GM12873 (cell line): ENCODE results near the gene PTHLH.

Experiments
- TF ChIP-seq, protein P1 (sequence below): IDR thresholded peaks from 2 replicates; pipeline ENCODE4 v1.5.1; 2012; ENCODE audit warnings: low read depth, mild to moderate bottlenecking, moderate library complexity, low read length, control low read depth; ENCODE audit not compliant: insufficient read depth; ENCODE audit errors: missing control alignments

PTHLH gene

DNA sequence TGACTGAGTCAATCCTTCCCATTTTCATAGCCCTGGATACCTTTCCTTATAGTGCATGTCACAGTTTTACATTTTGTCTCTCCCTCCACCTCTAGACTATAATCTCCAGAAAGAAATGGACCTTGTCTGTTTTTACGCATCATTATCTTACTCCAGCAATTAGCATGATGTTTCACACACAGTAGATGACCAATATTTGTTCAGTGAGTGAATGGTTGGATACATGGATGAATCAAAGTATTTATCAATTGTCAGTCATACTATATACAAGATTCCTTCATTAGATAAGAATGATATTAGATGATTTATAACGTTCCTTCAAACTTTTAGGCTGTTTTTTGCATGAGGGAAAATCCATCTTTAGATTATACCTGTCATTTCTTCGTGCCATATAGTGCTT, 61.1 kb downstream of the PTHLH start:
- TF ChIP-seq, protein P1, sequence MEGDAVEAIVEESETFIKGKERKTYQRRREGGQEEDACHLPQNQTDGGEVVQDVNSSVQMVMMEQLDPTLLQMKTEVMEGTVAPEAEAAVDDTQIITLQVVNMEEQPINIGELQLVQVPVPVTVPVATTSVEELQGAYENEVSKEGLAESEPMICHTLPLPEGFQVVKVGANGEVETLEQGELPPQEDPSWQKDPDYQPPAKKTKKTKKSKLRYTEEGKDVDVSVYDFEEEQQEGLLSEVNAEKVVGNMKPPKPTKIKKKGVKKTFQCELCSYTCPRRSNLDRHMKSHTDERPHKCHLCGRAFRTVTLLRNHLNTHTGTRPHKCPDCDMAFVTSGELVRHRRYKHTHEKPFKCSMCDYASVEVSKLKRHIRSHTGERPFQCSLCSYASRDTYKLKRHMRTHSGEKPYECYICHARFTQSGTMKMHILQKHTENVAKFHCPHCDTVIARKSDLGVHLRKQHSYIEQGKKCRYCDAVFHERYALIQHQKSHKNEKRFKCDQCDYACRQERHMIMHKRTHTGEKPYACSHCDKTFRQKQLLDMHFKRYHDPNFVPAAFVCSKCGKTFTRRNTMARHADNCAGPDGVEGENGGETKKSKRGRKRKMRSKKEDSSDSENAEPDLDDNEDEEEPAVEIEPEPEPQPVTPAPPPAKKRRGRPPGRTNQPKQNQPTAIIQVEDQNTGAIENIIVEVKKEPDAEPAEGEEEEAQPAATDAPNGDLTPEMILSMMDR = no peak
